Neural cell (in vitro differentiated cells): Measurements from ENCODE around the gene PROZ.

Source experiments
- EZH2 ChIP-seq: fragments of 200-600, 300-800 bp; shearing (Covaris generic), sonication (generic); IDR thresholded peaks from 2 replicates; pipeline ENCODE4 v1.6.1; 2014; ENCODE audit warnings: antibody characterized with exemption, low read length, borderline replicate concordance, mild to moderate bottlenecking; ENCODE audit not compliant: insufficient read depth, poor library complexity, severe bottlenecking
- MXI1 ChIP-seq: fragments of 450-650 bp; conservative IDR thresholded peaks from 2 replicates; pipeline ENCODE4 v1.6.1; 2014; ENCODE audit warnings: antibody characterized with exemption, mild to moderate bottlenecking; ENCODE audit not compliant: poor library complexity, severe bottlenecking
- POLR2AphosphoS5 ChIP-seq: IDR thresholded peaks from 2 replicates; pipeline ENCODE4 v1.6.1; 2012
- RAD21 ChIP-seq: fragments of 450-650 bp; conservative IDR thresholded peaks from 2 replicates; pipeline ENCODE4 v1.6.1; 2014; ENCODE audit warnings: antibody characterized with exemption, mild to moderate bottlenecking, moderate library complexity
- SMC3 ChIP-seq: fragments of 450-650 bp; conservative IDR thresholded peaks from 2 replicates; pipeline ENCODE4 v1.6.1; 2014; ENCODE audit warnings: antibody characterized with exemption, mild to moderate bottlenecking, moderate library complexity; ENCODE audit not compliant: poor library complexity
- TF ChIP-seq, protein P1 (sequence below): fragments of 450-650 bp; IDR thresholded peaks from 2 replicates; pipeline ENCODE4 v1.5.1; 2014; ENCODE audit warnings: antibody characterized with exemption, mild to moderate bottlenecking, moderate library complexity; ENCODE audit not compliant: poor library complexity, severe bottlenecking
- TF ChIP-seq, protein P2 (sequence below): IDR thresholded peaks from 2 replicates; pipeline ENCODE4 v1.6.1; 2012; ENCODE audit warnings: borderline replicate concordance

DNA sequence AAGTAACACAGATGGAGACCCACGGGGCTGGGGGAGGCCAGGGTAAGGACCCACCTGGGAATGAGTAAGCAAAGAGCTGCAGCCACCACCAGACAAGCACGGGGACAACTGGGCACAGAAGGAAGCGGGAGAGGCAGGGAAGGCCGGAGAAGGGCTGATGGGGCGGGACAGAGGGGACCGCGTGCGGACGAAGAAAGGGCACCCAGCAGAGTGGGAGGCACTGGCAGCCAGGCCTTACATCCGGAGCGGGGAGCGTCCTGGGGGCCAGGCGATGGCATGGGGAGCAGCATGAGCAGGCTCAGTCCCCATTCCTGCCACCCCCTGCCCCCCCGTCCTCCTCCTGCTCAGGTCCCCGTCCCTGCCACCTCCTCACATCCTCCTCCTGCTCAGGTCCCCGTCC, 3.0 kb downstream of the PROZ start:
- no peak for TF ChIP-seq EZH2
- TF ChIP-seq, protein P1, sequence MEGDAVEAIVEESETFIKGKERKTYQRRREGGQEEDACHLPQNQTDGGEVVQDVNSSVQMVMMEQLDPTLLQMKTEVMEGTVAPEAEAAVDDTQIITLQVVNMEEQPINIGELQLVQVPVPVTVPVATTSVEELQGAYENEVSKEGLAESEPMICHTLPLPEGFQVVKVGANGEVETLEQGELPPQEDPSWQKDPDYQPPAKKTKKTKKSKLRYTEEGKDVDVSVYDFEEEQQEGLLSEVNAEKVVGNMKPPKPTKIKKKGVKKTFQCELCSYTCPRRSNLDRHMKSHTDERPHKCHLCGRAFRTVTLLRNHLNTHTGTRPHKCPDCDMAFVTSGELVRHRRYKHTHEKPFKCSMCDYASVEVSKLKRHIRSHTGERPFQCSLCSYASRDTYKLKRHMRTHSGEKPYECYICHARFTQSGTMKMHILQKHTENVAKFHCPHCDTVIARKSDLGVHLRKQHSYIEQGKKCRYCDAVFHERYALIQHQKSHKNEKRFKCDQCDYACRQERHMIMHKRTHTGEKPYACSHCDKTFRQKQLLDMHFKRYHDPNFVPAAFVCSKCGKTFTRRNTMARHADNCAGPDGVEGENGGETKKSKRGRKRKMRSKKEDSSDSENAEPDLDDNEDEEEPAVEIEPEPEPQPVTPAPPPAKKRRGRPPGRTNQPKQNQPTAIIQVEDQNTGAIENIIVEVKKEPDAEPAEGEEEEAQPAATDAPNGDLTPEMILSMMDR, result no peak
- no peak for TF ChIP-seq RAD21
- TF ChIP-seq, protein P2, sequence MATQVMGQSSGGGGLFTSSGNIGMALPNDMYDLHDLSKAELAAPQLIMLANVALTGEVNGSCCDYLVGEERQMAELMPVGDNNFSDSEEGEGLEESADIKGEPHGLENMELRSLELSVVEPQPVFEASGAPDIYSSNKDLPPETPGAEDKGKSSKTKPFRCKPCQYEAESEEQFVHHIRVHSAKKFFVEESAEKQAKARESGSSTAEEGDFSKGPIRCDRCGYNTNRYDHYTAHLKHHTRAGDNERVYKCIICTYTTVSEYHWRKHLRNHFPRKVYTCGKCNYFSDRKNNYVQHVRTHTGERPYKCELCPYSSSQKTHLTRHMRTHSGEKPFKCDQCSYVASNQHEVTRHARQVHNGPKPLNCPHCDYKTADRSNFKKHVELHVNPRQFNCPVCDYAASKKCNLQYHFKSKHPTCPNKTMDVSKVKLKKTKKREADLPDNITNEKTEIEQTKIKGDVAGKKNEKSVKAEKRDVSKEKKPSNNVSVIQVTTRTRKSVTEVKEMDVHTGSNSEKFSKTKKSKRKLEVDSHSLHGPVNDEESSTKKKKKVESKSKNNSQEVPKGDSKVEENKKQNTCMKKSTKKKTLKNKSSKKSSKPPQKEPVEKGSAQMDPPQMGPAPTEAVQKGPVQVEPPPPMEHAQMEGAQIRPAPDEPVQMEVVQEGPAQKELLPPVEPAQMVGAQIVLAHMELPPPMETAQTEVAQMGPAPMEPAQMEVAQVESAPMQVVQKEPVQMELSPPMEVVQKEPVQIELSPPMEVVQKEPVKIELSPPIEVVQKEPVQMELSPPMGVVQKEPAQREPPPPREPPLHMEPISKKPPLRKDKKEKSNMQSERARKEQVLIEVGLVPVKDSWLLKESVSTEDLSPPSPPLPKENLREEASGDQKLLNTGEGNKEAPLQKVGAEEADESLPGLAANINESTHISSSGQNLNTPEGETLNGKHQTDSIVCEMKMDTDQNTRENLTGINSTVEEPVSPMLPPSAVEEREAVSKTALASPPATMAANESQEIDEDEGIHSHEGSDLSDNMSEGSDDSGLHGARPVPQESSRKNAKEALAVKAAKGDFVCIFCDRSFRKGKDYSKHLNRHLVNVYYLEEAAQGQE, result no peak
- no peak for TF ChIP-seq POLR2AphosphoS5
- no peak for TF ChIP-seq SMC3
- TF ChIP-seq MXI1, result no peak
